ENCODE measurements around the gene SERPINB8. TPM values are rescaled to one million over a fixed set of nuclear protein-coding genes. Genes with fewer than 3 reads are reported as not detected.
A peak's percentile ranks its signal among the peaks of the same experiment; 100 is the strongest.
"Not testable (repeated sequence)": the region's sequence is repeated elsewhere in the genome, so short reads cannot be mapped to it uniquely, and the experiment has no call there.

Gene SERPINB8
- total RNA-seq, 4 donors from 2014 or later, result 49.0 to 100 (median 73.8) TPM

DNA sequence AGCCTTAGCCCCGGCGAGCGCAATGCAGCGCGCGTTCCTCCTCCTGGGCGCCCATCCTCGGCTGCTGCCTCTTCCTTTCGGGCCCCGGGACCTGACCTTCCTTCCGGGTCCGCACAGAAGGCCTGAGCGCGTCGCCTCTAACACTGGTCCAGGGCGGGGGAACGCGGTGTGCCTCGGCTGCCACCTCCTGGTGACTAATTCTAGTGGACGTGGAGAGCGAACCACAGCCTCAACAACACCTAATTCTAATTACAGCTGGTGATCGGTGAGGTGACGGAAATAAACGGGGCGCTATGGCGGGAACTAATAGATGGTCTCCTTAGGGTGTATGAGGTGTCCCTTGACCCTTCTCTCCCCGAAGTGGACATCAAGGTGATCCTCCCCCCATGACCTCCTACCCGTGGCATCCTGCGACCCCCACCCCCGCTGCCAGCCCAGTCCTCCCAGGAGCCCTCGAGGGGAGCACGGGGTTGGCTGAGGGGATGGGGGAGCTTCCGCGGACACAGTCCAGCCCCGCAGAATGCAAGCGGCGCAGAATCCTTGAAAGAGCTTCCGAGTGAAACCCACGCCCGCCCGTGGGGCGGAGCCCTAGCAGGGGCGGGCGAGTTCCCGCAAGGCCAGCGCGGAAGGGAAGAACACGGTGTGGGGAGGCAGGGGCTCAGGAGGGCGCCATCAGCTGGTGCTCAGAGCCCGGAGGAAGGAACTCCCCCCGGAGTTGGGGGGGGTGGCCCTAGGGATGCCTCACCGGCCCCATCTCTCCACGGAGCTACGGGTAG is 33.5 kb upstream of the SERPINB8 start:
- WGBS, 2 donors, result 1% methylated on average over 33 to 35 of the region's 54 CpGs
- DNase-seq (ENCODE audit: low spot score in 2 of 2), result peak; percentile 84 to 96
- intact Hi-C loops (cut with DNase I; ENCODE audit: low total_unique reads), result no loop called here
- no peak for TF ChIP-seq POLR2A (IDR thresholded peaks at IDR 0.05)
- TF ChIP-seq, protein P1, sequence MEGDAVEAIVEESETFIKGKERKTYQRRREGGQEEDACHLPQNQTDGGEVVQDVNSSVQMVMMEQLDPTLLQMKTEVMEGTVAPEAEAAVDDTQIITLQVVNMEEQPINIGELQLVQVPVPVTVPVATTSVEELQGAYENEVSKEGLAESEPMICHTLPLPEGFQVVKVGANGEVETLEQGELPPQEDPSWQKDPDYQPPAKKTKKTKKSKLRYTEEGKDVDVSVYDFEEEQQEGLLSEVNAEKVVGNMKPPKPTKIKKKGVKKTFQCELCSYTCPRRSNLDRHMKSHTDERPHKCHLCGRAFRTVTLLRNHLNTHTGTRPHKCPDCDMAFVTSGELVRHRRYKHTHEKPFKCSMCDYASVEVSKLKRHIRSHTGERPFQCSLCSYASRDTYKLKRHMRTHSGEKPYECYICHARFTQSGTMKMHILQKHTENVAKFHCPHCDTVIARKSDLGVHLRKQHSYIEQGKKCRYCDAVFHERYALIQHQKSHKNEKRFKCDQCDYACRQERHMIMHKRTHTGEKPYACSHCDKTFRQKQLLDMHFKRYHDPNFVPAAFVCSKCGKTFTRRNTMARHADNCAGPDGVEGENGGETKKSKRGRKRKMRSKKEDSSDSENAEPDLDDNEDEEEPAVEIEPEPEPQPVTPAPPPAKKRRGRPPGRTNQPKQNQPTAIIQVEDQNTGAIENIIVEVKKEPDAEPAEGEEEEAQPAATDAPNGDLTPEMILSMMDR (IDR thresholded peaks at IDR 0.05), result peak in 1 of 3 donors; percentile 72
- peak overlapping the region; percentile 36 for H3K4me3 ChIP-seq (ENCODE audit: low read depth, poor library complexity, severe bottlenecking)

DNA sequence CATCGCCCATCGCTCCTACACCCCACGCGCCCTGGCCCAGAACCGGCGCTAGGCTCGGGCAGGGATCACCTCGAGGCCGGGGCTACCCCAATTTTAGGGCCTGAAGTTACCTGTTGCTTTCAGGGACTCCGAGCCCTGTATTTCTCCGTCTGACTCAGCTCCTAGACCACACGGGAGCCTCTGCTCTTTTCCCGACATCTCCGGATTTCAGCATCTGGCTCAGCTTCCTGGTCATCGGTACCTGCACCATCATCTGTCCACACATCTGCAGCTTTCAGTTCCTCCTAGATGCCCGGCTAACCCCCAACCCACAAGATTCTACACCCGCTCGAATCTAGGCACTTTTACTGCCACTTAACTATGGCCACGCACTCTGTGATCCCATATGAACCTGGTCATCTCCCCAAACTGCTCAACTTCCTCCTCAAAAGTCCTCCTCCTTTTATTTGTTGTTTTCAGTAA is 32.9 kb upstream of the SERPINB8 start:
- H3K4me3 ChIP-seq (ENCODE audit: low read depth, poor library complexity, severe bottlenecking), result no peak overlapping the region
- TF ChIP-seq POLR2A (IDR thresholded peaks at IDR 0.05), result no peak
- TF ChIP-seq, protein P1 (IDR thresholded peaks at IDR 0.05), result no peak
- intact Hi-C loops (cut with DNase I; ENCODE audit: low total_unique reads), result no loop called here
- 36 to 70% methylated on average over 11 to 19 of the region's 19 CpGs for WGBS, 2 donors
- no peak for DNase-seq (ENCODE audit: low spot score in 2 of 2)

DNA sequence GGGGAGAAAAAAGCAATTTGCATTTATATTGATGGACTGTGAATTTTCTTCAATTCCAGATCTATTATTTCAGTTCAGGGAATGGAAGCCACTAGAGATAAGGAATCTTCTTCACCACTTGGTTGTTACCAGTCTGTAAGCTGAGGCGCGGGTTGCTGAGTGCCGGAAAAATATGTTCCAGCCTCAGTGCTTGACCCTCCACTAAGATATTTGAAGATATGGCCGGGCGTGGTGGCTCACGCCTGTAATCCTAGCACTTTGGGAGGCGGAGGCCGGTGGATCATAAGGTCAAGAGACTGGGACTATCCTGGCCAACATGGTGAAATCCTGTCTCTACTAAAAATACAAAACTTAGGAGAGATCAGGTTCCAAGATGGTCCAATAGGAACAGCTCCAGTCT is 29.9 kb upstream of the SERPINB8 start:
- no peak for TF ChIP-seq POLR2A (IDR thresholded peaks at IDR 0.05)
- no peak overlapping the region for H3K4me3 ChIP-seq (ENCODE audit: low read depth, poor library complexity, severe bottlenecking)
- DNase-seq (ENCODE audit: low spot score in 2 of 2), result no peak
- intact Hi-C loops (cut with DNase I; ENCODE audit: low total_unique reads), result no loop called here
- WGBS, 2 donors, result 93 to 94% methylated on average over 8 of the region's 8 CpGs

DNA sequence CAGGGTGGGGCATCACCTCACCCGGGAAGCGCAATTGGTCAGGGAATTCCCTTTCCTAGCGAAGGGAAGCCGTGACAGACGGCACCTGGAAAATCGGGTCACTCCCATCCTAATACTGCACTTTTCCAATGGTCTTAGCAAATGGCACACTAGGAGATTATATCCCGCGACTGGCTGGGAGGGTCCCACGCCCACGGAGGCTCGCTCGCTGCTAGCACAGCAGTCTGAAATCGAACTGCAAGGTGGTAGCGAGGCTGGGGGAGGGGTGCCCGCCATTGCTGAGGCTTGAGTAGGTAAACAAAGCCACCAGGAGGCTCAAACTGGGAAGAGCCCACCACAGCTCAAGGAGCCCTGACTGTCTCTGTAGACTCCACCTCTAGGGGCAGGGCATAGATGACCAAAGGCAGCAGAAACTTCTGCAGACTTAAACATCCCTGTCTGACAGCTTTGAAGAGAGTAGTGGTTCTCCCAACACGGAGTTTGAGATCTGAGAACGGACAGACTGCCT is 29.3 kb upstream of the SERPINB8 start:
- 90 to 91% methylated on average over 15 to 17 of the region's 17 CpGs for WGBS, 2 donors
- DNase-seq (ENCODE audit: low spot score in 2 of 2); intact Hi-C loops (cut with DNase I; ENCODE audit: low total_unique reads); H3K4me3 ChIP-seq (ENCODE audit: low read depth, poor library complexity, severe bottlenecking): not testable (repeated sequence)

DNA sequence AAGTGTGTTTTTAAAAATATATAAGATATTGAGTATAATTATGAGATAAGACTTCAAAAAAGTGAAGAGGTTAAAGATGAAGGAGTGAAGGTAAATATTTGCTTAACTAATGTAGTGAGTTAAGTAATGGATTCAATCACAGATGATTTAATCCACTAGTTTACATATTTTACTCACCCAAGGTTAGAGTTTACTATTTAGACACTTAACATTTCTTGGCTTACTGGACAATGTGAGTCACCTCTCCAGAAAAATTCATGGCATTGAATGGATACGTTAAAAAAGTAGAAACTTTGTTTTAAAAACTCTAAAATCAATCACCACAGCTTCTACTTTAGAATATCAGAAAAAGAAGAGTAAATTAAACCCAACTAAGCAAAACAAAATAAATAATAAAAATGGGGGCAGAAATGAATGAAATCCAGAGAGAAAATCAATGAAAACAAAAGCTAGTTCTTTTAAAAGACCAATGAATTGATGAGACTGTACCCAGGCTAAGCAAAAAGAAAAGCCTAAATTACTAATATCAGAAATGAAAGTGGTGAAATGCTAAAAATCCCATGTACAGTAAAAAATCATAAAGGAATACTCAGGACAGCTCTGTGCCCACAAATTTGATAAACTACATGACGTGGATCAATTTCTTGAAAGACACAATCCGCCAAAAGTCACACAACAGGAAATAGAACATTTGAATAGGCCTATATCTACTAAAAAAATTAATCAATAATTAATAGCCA is 22.7 kb upstream of the SERPINB8 start:
- H3K4me3 ChIP-seq (ENCODE audit: low read depth, poor library complexity, severe bottlenecking), result no peak overlapping the region
- TF ChIP-seq POLR2A (IDR thresholded peaks at IDR 0.05), result no peak
- TF ChIP-seq, protein P1 (IDR thresholded peaks at IDR 0.05), result no peak
- WGBS, 2 donors, result 92 to 94% methylated on average over 3 of the region's 3 CpGs
- no peak for DNase-seq (ENCODE audit: low spot score in 2 of 2)
- intact Hi-C loops (cut with DNase I; ENCODE audit: low total_unique reads), result no loop called here

DNA sequence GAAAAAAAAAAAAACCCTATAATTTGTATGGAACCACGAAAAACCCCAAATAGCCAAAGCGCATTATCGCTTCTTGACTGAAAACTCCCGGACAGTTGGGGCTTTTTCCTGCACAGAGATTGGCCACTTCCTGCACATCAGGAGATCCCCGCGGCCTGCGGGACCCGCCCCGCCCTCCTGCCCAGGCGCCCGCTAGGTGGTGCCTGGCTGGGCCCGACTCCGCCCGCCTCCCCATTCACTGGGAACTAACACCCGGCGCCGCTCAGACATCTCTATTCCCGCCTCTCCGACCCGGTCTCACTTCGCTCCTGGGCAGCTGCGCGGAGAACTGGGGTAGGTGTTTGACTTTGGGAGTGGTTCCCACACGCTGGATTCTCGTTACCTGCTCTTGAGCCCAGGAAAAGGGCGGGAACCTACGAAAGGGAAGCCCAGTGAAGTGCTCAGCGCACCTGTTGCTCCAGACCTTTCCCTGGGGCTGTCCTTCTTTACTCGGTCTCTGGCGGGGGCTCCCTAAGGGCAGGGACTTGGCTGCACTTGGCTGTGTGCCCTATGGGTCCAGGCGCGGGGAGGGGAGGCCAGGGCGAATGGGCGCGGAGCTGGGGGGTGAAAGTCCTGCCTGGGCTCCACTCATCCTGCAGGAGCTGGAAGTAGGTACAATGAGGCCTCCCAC is 20.7 kb upstream of the SERPINB8 start, which contains the start of gene HMSD:
TSS of gene HMSD (plus strand) at position 234 of the 670 bp plus-strand sequence. CDS start 4,155 bp downstream, outside the sequence.
- peak; percentile 27 to 90 for DNase-seq (ENCODE audit: low spot score in 2 of 2)
- WGBS, 2 donors, result 17% methylated on average over 31 to 34 of the region's 35 CpGs
- intact Hi-C loops (cut with DNase I; ENCODE audit: low total_unique reads), result no loop called here
- no peak for TF ChIP-seq POLR2A (IDR thresholded peaks at IDR 0.05)
- TF ChIP-seq, protein P1 (IDR thresholded peaks at IDR 0.05), result no peak
- H3K4me3 ChIP-seq (ENCODE audit: low read depth, poor library complexity, severe bottlenecking), result no peak within 1 kb of the TSS
